SK-N-SH (cell line): ENCODE results near the gene SMIM20. TPM values are rescaled to one million over a fixed set of nuclear protein-coding genes. Genes with fewer than 3 reads are reported as not detected.

Source experiments
- CTCF ChIA-PET: fragments of 300-600, 350-600 bp; formaldehyde crosslinking; extraction: SDS; loops from one replicate; lab custom pipeline; 2021; lab: Yijun Ruan, JAX
- POLR2A ChIA-PET: fragments of 350-600 bp; sonication (Branson Sonifier 250); formaldehyde crosslinking; extraction: SDS; loops from one replicate; lab custom pipeline; 2020; ENCODE audit warnings: antibody characterized with exemption, inconsistent platforms; lab: Yijun Ruan, JAX
- DNase-seq: peaks from one replicate; pipeline ENCODE4 v3.0.0; 2012
- H2AFZ ChIP-seq: fragments of 200-600 bp; sonication (generic); 2 replicates; pipeline ENCODE4 v1.8.1; 2016; ENCODE audit warnings: antibody characterized with exemption, mild to moderate bottlenecking, low read depth
- H3F3A ChIP-seq: fragments of 200-600 bp; sonication (generic); replicated peaks from 2 replicates; pipeline ENCODE3; 2016; ENCODE audit warnings: antibody characterized with exemption, mild to moderate bottlenecking; ENCODE audit not compliant: insufficient read depth
- H3K27ac ChIP-seq, 2 experiments: fragments of 200-500 bp in 1 of 2; fragments of 200-600 bp in 1 of 2; sonication (Bioruptor generic) in 1 of 2; sonication (generic), shearing (Covaris generic) in 1 of 2; 2 replicates each; pipeline versions ENCODE4 v1.5.1 to v1.6.1; 2014 to 2016; ENCODE audit warnings: low read depth in 2 of 2, inconsistent platforms in 1 of 2, low read length in 1 of 2, mild to moderate bottlenecking in 1 of 2, mixed read lengths in 1 of 2
- H3K27me3 ChIP-seq: fragments of 200-600 bp; sonication (generic), shearing (Covaris generic); 2 replicates; pipeline ENCODE4 v1.6.1; 2016; ENCODE audit warnings: mixed run types; ENCODE audit not compliant: insufficient read depth
- H3K36me3 ChIP-seq, 2 experiments: fragments of 200-500 bp in 1 of 2; fragments of 200-600 bp in 1 of 2; sonication (Bioruptor generic) in 1 of 2; sonication (generic) in 1 of 2; replicated peaks in 1 of 2; 2 replicates each; pipeline versions ENCODE3 to v1.5.1; 2014 to 2016; ENCODE audit warnings: low read length in 1 of 2, mild to moderate bottlenecking in 1 of 2; ENCODE audit not compliant: insufficient read depth in 2 of 2, control insufficient read depth in 1 of 2
- H3K4me1 ChIP-seq, 2 experiments: fragments of 200-500 bp in 1 of 2; fragments of 200-600 bp in 1 of 2; sonication (Bioruptor generic) in 1 of 2; sonication (generic), shearing (Covaris generic) in 1 of 2; 2 replicates each; pipeline versions ENCODE4 v1.5.1 to v1.6.1; 2014 to 2016; ENCODE audit warnings: low read depth in 1 of 2, low read length in 1 of 2, mixed run types in 1 of 2; ENCODE audit not compliant: insufficient read depth in 2 of 2, control insufficient read depth in 1 of 2
- H3K4me2 ChIP-seq: fragments of 200-600 bp; sonication (generic), shearing (Covaris generic); 2 replicates; pipeline ENCODE4 v1.6.1; 2017; ENCODE audit warnings: mixed run types
- H3K4me3 ChIP-seq, 2 experiments: fragments of 200-500 bp in 1 of 2; fragments of 200-600 bp in 1 of 2; sonication (Bioruptor generic) in 1 of 2; sonication (generic), shearing (Covaris generic) in 1 of 2; 2 replicates each; pipeline versions ENCODE4 v1.5.1 to v1.8.1; 2014 to 2016; ENCODE audit warnings: low read depth in 2 of 2, inconsistent platforms in 1 of 2, low read length in 1 of 2, mild to moderate bottlenecking in 1 of 2, mixed read lengths in 1 of 2, moderate library complexity in 1 of 2
- H3K79me2 ChIP-seq: fragments of 200-600 bp; sonication (generic); 2 replicates; pipeline ENCODE4 v1.8.1; 2017; ENCODE audit warnings: mild to moderate bottlenecking; ENCODE audit not compliant: insufficient read depth
- H3K9ac ChIP-seq: fragments of 200-600 bp; sonication (generic); 2 replicates; pipeline ENCODE4 v1.6.1; 2017; ENCODE audit warnings: mixed run types
- H3K9me2 ChIP-seq: fragments of 200-600 bp; sonication (generic); 2 replicates; pipeline ENCODE4 v1.6.1; 2017; ENCODE audit warnings: mixed run types
- H3K9me3 ChIP-seq: fragments of 200-600 bp; sonication (generic); 2 replicates; pipeline ENCODE4 v1.6.1; 2017; ENCODE audit warnings: mixed run types, mild to moderate bottlenecking, moderate library complexity
- H4K20me1 ChIP-seq: fragments of 200-600 bp; sonication (generic); 2 replicates; pipeline ENCODE4 v1.6.1; 2017; ENCODE audit warnings: mild to moderate bottlenecking, mixed run types; ENCODE audit not compliant: insufficient read depth
- ELF1 ChIP-seq: IDR thresholded peaks from 2 replicates; pipeline ENCODE4 v1.4.0; 2012
- FOSL2 ChIP-seq: IDR thresholded peaks from 2 replicates; pipeline ENCODE4 v1.4.0; 2012; ENCODE audit warnings: low read depth, mild to moderate bottlenecking, moderate library complexity, borderline replicate concordance
- FOXM1 ChIP-seq: IDR thresholded peaks from 2 replicates; pipeline ENCODE4 v1.4.0; 2012; ENCODE audit warnings: low read depth, mild to moderate bottlenecking
- GABPA ChIP-seq: IDR thresholded peaks from 2 replicates; pipeline ENCODE4 v1.4.0; 2012; ENCODE audit warnings: low read depth, mild to moderate bottlenecking
- GATA2 ChIP-seq: sonication (generic); formaldehyde crosslinking; IDR thresholded peaks from 2 replicates; pipeline ENCODE4 v1.5.0; 2020; ENCODE audit warnings: mild to moderate bottlenecking, missing genetic modification reagents
- MEF2A ChIP-seq: IDR thresholded peaks from 2 replicates; pipeline ENCODE4 v1.4.0; 2012; ENCODE audit warnings: low read depth, borderline replicate concordance
- MXI1 ChIP-seq: IDR thresholded peaks from 2 replicates; pipeline ENCODE4 v1.6.1; 2012; ENCODE audit warnings: mild to moderate bottlenecking, low read depth, low read length, improper control_type of control experiment
- NFIC ChIP-seq: IDR thresholded peaks from 2 replicates; pipeline ENCODE4 v1.4.0; 2012; ENCODE audit warnings: borderline replicate concordance
- POLR2AphosphoS5 ChIP-seq: IDR thresholded peaks from 2 replicates; pipeline ENCODE4 v1.6.1; 2012; ENCODE audit warnings: low read depth, low read length
- RAD21 ChIP-seq: IDR thresholded peaks from 2 replicates; pipeline ENCODE4 v1.6.1; 2012; ENCODE audit warnings: mild to moderate bottlenecking, low read length
- RCOR1 ChIP-seq: fragments of 150-350 bp; IDR thresholded peaks from 2 replicates; pipeline ENCODE4 v1.6.1; 2017; ENCODE audit warnings: antibody characterized with exemption, low read length
- RXRA ChIP-seq: IDR thresholded peaks from 2 replicates; pipeline ENCODE4 v1.4.0; 2012; ENCODE audit warnings: low read depth, mild to moderate bottlenecking, borderline replicate concordance
- SIN3A ChIP-seq: IDR thresholded peaks from 2 replicates; pipeline ENCODE4 v1.6.1; 2012; ENCODE audit warnings: low read depth, mild to moderate bottlenecking, low read length, moderate library complexity, borderline replicate concordance
- TAF1 ChIP-seq: IDR thresholded peaks from 2 replicates; pipeline ENCODE4 v1.6.1; 2012; ENCODE audit warnings: low read depth, mild to moderate bottlenecking, low read length, moderate library complexity, borderline replicate concordance
- TCF12 ChIP-seq: IDR thresholded peaks from 2 replicates; pipeline ENCODE4 v1.4.0; 2012
- TEAD4 ChIP-seq: IDR thresholded peaks from 2 replicates; pipeline ENCODE4 v1.4.0; 2012; ENCODE audit warnings: mild to moderate bottlenecking, borderline replicate concordance; ENCODE audit not compliant: insufficient read depth
- YY1 ChIP-seq: IDR thresholded peaks from 2 replicates; pipeline ENCODE4 v1.4.0; 2012; ENCODE audit warnings: low read depth, mild to moderate bottlenecking
- WGBS: methylation state at CpG from one replicate; pipeline ENCODE4 v1.1.6; 2017; ENCODE audit warnings: low lambda C conversion rate; 5-methylcytosine and 5-hydroxymethylcytosine counted together
- polyA plus RNA-seq, 3 experiments: library from polyadenylated mRNA; depleted of rRNA; stranded (reverse); fragments of >200 nt; gene quantifications; 2 replicates each; pipeline ENCODE4 v1.2.3, GENCODE V29; 2012
- TF ChIP-seq, protein P1 (sequence below): fragments of 200-600 bp; sonication (generic); IDR thresholded peaks from 2 replicates; pipeline ENCODE4 v1.6.1; 2017; ENCODE audit warnings: antibody characterized with exemption, mild to moderate bottlenecking, moderate library complexity
- TF ChIP-seq, protein P2 (sequence below): IDR thresholded peaks from 2 replicates; pipeline ENCODE4; 2012
- TF ChIP-seq, protein P3 (sequence below): IDR thresholded peaks from 2 replicates; pipeline ENCODE4 v1.4.0; 2012; ENCODE audit warnings: low read depth, borderline replicate concordance

Gene SMIM20
- polyA plus RNA-seq, 1 of the 3 experiments (the other 2 are of a cell fraction) = 39.4 TPM

DNA sequence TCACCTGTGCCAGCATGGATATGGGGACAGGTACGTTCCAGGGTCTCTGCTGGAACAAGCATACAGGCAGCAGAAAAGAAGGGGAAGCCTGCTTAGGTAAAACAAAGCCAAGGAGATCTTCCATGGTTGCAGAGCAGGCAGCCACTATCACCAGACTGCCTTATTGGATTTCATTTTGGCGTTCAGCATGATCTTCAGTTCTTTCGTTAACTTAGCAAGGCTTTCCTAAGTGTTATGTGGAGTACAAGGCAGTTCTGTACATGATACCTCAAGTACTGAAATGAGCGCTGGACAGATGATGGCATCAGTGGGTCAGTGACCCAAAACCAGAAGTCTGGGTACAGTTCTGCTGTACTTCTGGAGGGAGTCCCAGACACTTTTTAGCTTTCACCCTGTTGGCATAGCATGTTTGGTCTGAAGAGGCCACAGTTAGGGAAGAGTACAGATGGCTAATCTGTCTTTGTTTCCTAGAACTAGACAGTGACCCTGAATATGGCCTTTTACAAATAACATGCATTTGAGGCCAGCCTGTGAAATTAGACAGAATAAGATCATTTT is 8.9 kb downstream of the SMIM20 start:
- TF ChIP-seq, protein P1, sequence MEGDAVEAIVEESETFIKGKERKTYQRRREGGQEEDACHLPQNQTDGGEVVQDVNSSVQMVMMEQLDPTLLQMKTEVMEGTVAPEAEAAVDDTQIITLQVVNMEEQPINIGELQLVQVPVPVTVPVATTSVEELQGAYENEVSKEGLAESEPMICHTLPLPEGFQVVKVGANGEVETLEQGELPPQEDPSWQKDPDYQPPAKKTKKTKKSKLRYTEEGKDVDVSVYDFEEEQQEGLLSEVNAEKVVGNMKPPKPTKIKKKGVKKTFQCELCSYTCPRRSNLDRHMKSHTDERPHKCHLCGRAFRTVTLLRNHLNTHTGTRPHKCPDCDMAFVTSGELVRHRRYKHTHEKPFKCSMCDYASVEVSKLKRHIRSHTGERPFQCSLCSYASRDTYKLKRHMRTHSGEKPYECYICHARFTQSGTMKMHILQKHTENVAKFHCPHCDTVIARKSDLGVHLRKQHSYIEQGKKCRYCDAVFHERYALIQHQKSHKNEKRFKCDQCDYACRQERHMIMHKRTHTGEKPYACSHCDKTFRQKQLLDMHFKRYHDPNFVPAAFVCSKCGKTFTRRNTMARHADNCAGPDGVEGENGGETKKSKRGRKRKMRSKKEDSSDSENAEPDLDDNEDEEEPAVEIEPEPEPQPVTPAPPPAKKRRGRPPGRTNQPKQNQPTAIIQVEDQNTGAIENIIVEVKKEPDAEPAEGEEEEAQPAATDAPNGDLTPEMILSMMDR = no peak
- TF ChIP-seq POLR2AphosphoS5 (no peak), ELF1 (no peak), RXRA (no peak), GABPA (no peak), YY1 (no peak), MEF2A (no peak), FOSL2 (no peak), GATA2 (no peak), MXI1 (no peak), TCF12 (no peak)
- TF ChIP-seq, protein P2, sequence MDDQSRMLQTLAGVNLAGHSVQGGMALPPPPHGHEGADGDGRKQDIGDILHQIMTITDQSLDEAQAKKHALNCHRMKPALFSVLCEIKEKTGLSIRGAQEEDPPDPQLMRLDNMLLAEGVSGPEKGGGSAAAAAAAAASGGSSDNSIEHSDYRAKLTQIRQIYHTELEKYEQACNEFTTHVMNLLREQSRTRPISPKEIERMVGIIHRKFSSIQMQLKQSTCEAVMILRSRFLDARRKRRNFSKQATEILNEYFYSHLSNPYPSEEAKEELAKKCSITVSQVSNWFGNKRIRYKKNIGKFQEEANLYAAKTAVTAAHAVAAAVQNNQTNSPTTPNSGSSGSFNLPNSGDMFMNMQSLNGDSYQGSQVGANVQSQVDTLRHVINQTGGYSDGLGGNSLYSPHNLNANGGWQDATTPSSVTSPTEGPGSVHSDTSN = no peak
- H2AFZ ChIP-seq = no peak overlapping the region
- POLR2A ChIA-PET = no interaction called here
- H3K27ac ChIP-seq = no peak overlapping the region
- no peaks in the 10 kb centered on the region for H4K20me1 ChIP-seq
- H3K27me3 ChIP-seq = no peaks in the 10 kb centered on the region
- DNase-seq = no peak
- H3K9me3 ChIP-seq = no peaks in the 10 kb centered on the region
- peaks cover 0 to 9% of the 10 kb centered on the region in 2 experiments for H3K36me3 ChIP-seq
- no peaks in the 10 kb centered on the region for H3F3A ChIP-seq
- H3K79me2 ChIP-seq = peaks cover 5% of the 10 kb centered on the region; the same call in 1 of the 2 replicates
- no peaks in the 10 kb centered on the region for H3K9me2 ChIP-seq
- no peak overlapping the region for H3K4me3 ChIP-seq
- H3K9ac ChIP-seq = no peak overlapping the region
- H3K4me1 ChIP-seq = no peaks in the 10 kb centered on the region; a peak in 3 of 4 replicates
- 96% methylated on average over 3 of the region's 4 CpGs for WGBS
- CTCF ChIA-PET = no interaction called here
- H3K4me2 ChIP-seq = no peak overlapping the region

DNA sequence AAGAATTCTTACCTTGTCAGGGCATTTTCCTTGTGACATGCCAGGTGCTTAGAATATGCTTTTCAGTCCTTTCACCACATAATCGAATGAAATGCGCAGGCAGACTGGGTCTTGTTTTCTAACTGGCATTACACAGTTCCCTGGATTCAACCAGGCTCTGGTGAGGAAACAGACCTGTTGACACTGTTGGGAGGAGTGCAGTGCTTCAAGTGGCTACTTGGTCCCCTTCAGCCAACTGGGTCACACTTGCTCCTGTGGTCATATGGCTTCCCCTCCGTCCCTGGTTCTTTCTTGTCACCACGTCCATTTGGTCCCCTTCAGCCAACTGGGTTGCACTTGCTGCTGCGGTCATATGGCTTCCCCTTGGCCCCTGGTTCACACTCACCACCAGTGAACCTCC is 9.7 kb downstream of the SMIM20 start:
- Histone ChIP-seq H3K4me1 (no peaks in the 10 kb centered on the region; a peak in 3 of 4 replicates), H3K4me2 (no peak overlapping the region), H3K9me2 (no peaks in the 10 kb centered on the region), H3K79me2 (peaks cover 3% of the 10 kb centered on the region; the same call in 1 of the 2 replicates), H4K20me1 (no peaks in the 10 kb centered on the region), H3K27me3 (no peaks in the 10 kb centered on the region), H3F3A (no peaks in the 10 kb centered on the region), H3K4me3 (no peak overlapping the region), H2AFZ (no peak overlapping the region), H3K9me3 (no peaks in the 10 kb centered on the region), H3K36me3 (peaks cover 0 to 9% of the 10 kb centered on the region in 2 experiments), H3K9ac (no peak overlapping the region), H3K27ac (no peak overlapping the region)
- no peak for DNase-seq
- ChIA-PET CTCF (no interaction called here), POLR2A (no interaction called here)
- 96% methylated on average over 5 of the region's 5 CpGs for WGBS
- TF ChIP-seq, protein P3, sequence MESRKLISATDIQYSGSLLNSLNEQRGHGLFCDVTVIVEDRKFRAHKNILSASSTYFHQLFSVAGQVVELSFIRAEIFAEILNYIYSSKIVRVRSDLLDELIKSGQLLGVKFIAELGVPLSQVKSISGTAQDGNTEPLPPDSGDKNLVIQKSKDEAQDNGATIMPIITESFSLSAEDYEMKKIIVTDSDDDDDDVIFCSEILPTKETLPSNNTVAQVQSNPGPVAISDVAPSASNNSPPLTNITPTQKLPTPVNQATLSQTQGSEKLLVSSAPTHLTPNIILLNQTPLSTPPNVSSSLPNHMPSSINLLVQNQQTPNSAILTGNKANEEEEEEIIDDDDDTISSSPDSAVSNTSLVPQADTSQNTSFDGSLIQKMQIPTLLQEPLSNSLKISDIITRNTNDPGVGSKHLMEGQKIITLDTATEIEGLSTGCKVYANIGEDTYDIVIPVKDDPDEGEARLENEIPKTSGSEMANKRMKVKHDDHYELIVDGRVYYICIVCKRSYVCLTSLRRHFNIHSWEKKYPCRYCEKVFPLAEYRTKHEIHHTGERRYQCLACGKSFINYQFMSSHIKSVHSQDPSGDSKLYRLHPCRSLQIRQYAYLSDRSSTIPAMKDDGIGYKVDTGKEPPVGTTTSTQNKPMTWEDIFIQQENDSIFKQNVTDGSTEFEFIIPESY = no peak
- TF ChIP-seq, protein P2 = no peak
- no peak for TF ChIP-seq GABPA
- no peak for TF ChIP-seq TCF12
- TF ChIP-seq TAF1 = no peak
- no peak for TF ChIP-seq SIN3A
- TF ChIP-seq FOSL2 = no peak
- no peak for TF ChIP-seq RCOR1
- TF ChIP-seq RAD21 = no peak
- TF ChIP-seq FOXM1 = no peak
- TF ChIP-seq, protein P1 = no peak
- TF ChIP-seq TEAD4 = no peak
- no peak for TF ChIP-seq RXRA
- no peak for TF ChIP-seq ELF1
- no peak for TF ChIP-seq NFIC
